ENCODE data around the gene SCRT2. TPM values are rescaled to one million over a fixed set of nuclear protein-coding genes. Genes with fewer than 3 reads are reported as not detected.

The SCRT2 gene
- total RNA-seq, 1 donor from 2014 or later, result not detected

DNA sequence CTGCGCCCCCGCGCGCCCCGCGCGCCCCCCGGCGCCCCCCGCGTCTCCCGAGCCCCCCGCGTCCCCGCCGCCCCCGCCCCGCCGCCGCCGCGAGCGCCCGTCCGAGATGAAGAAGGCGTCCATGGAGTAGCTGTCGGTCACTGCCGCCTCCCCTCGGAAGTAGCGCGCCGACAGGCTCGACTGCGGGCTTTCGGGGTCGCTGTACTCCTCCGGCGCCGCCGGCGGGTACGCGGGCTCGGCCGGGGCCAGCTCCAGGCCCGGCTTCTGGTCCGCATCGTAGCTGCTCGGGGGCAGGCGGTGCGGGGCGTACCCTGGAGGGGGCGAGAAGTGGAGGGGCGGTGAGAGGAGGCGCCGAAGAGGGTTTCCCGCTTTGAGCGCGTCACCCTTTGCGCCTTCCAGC is 11.5 kb downstream of the SCRT2 start:
- no peak overlapping the region for H2AFZ ChIP-seq (replicated peaks)
- Mint-ChIP-seq H3K9me3 (no peaks in the 10 kb centered on the region), H3K4me3 (no peak overlapping the region), H3K27ac (no peak overlapping the region), H3K36me3 (no peaks in the 10 kb centered on the region), H3K4me1 (peaks cover 15% of the 10 kb centered on the region), H3K27me3 (ENCODE audit: insufficient read depth, low read depth) (peaks cover 30% of the 10 kb centered on the region)
- H3K27ac ChIP-seq, result no peak overlapping the region
- TF ChIP-seq EZH2 (IDR thresholded peaks at IDR 0.05) (no peak), CTCF (IDR thresholded peaks at IDR 0.05) (no peak), EZH2phosphoT487 (IDR thresholded peaks at IDR 0.05) (no peak)
- H3K9ac ChIP-seq, result no peak overlapping the region
- no peak overlapping the region for H3K4me3 ChIP-seq
- DNase-seq (ENCODE audit: low spot score), result no peak
- H3K36me3 ChIP-seq, result no peaks in the 10 kb centered on the region
- H3K27me3 ChIP-seq, result peaks cover 52% of the 10 kb centered on the region
- H3F3A ChIP-seq (ENCODE audit: low read depth), result no peaks in the 10 kb centered on the region
- no peak overlapping the region for H3K4me2 ChIP-seq
- H3K9me3 ChIP-seq (ENCODE audit: low read depth), result no peaks in the 10 kb centered on the region
- peaks cover 15% of the 10 kb centered on the region for H3K4me1 ChIP-seq
- H3K79me2 ChIP-seq (ENCODE audit: low read depth), result no peaks in the 10 kb centered on the region
- H4K20me1 ChIP-seq (ENCODE audit: low read depth), result peaks cover 5% of the 10 kb centered on the region

GRCh38 chr20:663315-664090 is 12.1 kb downstream of the SCRT2 start:
- H3K27ac ChIP-seq, result no peak overlapping the region
- peaks cover 5% of the 10 kb centered on the region for H4K20me1 ChIP-seq (ENCODE audit: low read depth)
- H3K4me3 ChIP-seq, result no peak overlapping the region
- H3K9me3 ChIP-seq (ENCODE audit: low read depth), result no peaks in the 10 kb centered on the region
- H3K36me3 Mint-ChIP-seq, result no peaks in the 10 kb centered on the region
- TF ChIP-seq EZH2phosphoT487 (IDR thresholded peaks at IDR 0.05), result no peak
- no peak for TF ChIP-seq EZH2 (IDR thresholded peaks at IDR 0.05)
- TF ChIP-seq CTCF (IDR thresholded peaks at IDR 0.05), result no peak
- H3K27ac Mint-ChIP-seq, result no peak overlapping the region
- peak; percentile 26 for DNase-seq (ENCODE audit: low spot score)
- no peak overlapping the region for H3K9ac ChIP-seq
- H3K9me3 Mint-ChIP-seq, result no peaks in the 10 kb centered on the region
- H3K4me3 Mint-ChIP-seq, result no peak overlapping the region
- peaks cover 27% of the 10 kb centered on the region for H3K27me3 Mint-ChIP-seq (ENCODE audit: insufficient read depth, low read depth)
- H3K4me1 Mint-ChIP-seq, result peaks cover 15% of the 10 kb centered on the region
- peaks cover 52% of the 10 kb centered on the region for H3K27me3 ChIP-seq
- peaks cover 20% of the 10 kb centered on the region for H3K4me1 ChIP-seq
- no peaks in the 10 kb centered on the region for H3K79me2 ChIP-seq (ENCODE audit: low read depth)
- H3K4me2 ChIP-seq, result no peak overlapping the region
- H3K36me3 ChIP-seq, result no peaks in the 10 kb centered on the region
- no peaks in the 10 kb centered on the region for H3F3A ChIP-seq (ENCODE audit: low read depth)
- H2AFZ ChIP-seq (replicated peaks), result no peak overlapping the region

DNA sequence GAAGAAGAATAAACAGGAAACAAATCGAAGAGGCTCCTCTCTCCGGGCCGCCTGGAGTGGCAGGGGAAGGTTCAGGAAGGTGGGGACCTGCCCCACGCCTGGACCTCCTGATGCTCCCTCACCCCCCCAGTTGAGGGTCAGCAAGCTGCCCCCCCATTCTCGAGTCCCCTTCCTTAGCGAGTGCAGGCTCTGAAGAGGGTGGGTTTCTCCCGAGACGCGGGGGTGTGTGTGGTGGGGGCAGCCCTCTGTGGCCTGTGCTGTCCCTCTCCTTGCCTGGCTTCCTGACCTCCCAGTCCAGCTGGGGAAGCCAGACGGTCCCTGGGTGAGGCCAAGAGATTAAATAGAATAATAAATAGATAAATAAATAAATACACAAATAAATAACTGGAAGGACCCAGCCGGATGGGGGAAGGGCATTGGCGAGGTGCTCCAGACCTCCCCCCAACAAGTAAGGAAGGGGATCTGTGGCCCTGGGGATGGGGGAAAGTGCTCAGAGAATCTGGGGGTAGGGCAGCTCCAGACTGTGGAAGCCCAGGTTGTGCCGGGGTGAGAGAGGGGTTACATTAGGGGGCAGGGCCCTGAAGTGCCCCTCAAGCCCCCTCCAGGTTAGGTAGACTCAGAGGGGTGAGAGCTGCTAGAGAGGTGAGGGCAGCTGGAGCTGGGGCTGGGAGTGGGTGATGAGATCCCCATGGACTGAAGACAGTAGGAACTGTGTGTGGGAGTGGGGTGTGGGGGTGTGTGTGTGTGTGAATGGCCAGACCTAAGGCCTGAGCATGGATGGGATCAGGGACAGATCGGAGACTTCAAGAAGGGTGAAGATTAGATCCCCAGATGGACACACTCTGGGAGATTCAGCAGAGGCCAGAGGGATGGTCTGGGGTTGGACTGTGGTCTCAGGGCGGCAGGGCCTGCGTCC is 13.1 kb downstream of the SCRT2 start:
- DNase-seq (ENCODE audit: low spot score), result no peak
- H2AFZ ChIP-seq (replicated peaks), result peak overlapping the region; percentile 73
- peaks cover 5% of the 10 kb centered on the region for H4K20me1 ChIP-seq (ENCODE audit: low read depth)
- Mint-ChIP-seq H3K9me3 (no peaks in the 10 kb centered on the region), H3K4me1 (peaks cover 15% of the 10 kb centered on the region), H3K4me3 (no peak overlapping the region), H3K27me3 (ENCODE audit: insufficient read depth, low read depth) (peaks cover 25% of the 10 kb centered on the region), H3K27ac (no peak overlapping the region), H3K36me3 (no peaks in the 10 kb centered on the region)
- no peak overlapping the region for H3K9ac ChIP-seq
- H3K36me3 ChIP-seq, result no peaks in the 10 kb centered on the region
- no peaks in the 10 kb centered on the region for H3F3A ChIP-seq (ENCODE audit: low read depth)
- H3K4me3 ChIP-seq, result peak overlapping the region; percentile 4
- peak overlapping the region; percentile 66 for H3K4me2 ChIP-seq
- peaks cover 52% of the 10 kb centered on the region for H3K27me3 ChIP-seq
- peaks cover 28% of the 10 kb centered on the region for H3K4me1 ChIP-seq
- no peaks in the 10 kb centered on the region for H3K9me3 ChIP-seq (ENCODE audit: low read depth)
- no peak for TF ChIP-seq EZH2phosphoT487 (IDR thresholded peaks at IDR 0.05)
- TF ChIP-seq CTCF (IDR thresholded peaks at IDR 0.05), result no peak
- TF ChIP-seq EZH2 (IDR thresholded peaks at IDR 0.05), result no peak
- H3K27ac ChIP-seq, result no peak overlapping the region
- H3K79me2 ChIP-seq (ENCODE audit: low read depth), result no peaks in the 10 kb centered on the region

Measured in neural progenitor cell (in vitro differentiated cells).